HG02610 (cell line): ENCODE measurements around the gene TSPAN18.

Source experiments
- ATAC-seq: cut with Tn5 transposase; IDR thresholded peaks from one replicate; pipeline ENCODE4 v1.9.1; 2021; ENCODE audit warnings: mild to moderate bottlenecking, moderate library complexity; ENCODE audit not compliant: unreplicated experiment

TSPAN18 gene

DNA sequence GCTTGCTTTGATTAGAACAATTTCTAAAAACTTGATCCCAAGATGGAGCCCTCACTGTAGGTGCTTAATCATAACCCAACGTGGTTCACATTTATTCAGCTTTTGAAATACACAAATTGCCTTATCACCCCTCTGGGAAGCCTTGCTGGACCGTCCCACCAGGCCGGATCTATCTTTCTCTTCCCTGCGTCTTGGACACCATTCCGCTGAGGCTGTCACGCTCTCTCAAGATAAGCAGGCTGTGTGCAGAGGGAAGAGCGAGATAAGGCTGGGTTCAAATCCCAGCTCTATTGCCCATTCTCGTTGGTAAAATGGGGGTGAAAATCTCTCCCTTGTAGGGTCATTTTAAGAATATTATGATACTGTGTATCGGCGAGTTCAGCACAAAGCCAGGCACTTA is 244.4 kb downstream of the TSPAN18 start:
- ATAC-seq: no peak

- ATAC-seq: no peak
These were observed 246.1 kb downstream of the TSPAN18 start for GRCh38 chr11:44972746-44973435.

GRCh38 chr11:44973632-44974401 is 247.1 kb downstream of the TSPAN18 start:
- no peak for ATAC-seq

- ATAC-seq: no peak
These were observed 247.7 kb downstream of the TSPAN18 start for GRCh38 chr11:44974402-44975000.

GRCh38 chr11:44976576-44976975 is 249.8 kb downstream of the TSPAN18 start:
- no peak for ATAC-seq

GRCh38 chr11:44977493-44977984 is 250.8 kb downstream of the TSPAN18 start:
- ATAC-seq: no peak

GRCh38 chr11:44978274-44978960 is 251.7 kb downstream of the TSPAN18 start:
- ATAC-seq: no peak

DNA sequence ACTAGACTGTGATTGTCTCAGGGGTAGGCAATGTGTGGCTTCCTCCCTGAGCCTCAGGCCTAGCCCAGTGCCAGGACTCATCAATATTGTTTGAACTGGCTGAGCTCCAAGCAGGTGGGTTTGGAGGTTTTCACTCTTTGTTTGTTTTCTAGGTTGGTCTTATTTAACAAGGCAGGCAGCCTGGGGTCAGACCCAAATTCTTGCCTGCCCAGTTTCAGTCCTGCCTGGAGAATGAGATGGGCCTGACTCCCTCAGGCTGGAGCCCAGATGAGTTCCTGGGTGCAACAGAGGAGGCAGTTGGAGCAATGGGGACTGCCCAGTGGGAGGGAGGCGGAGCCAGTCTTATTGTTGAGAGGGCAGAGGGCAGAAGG is 252.2 kb downstream of the TSPAN18 start:
- ATAC-seq: no peak

GRCh38 chr11:44979543-44980399 is 253.0 kb downstream of the TSPAN18 start:
- no peak for ATAC-seq

DNA sequence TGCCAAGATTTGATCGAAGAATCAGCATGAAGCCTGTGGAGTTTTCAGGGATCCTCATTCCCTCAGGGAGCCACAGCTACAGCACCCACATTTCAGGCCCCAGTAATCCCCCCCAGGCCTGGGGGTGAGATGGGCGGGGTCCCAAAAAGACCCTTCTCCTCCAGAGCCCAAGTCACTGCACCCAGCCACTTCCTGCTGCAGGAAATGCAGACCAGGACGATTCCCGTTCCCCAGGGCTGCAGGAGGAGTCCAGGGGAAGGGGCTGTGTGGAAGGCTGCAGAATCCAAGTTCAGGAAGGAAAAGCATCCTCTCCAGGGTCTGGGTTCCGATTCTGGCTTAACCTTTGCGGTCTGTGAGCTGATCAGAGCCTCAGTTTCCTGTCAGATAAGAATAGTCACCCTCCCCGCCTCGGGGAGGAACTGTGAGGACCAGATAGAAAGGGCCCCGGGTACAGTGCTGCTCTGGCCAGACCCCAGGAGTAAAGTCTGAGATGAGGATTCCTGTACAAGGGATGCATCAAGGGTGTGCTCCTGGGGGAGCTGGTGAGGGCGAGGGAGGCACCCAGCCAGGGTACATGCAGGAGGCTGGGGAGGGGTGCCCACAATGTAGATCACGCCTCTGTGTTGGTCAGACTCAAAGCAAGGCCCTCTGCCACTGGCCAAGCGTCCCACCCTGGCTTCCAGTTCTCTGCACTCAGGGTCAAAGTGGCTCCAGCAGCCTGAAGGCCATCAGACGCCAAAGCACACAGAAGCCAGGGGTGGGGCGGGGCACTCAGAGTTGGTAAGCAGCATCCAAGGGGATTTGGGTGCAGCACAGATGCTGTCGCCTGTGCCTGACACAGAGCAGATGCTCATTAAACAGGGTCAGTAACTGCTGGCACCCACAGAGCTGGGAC is 254.0 kb downstream of the TSPAN18 start:
- ATAC-seq: no peak
